A673 (cell line): ENCODE data around the gene ADIPOQ. TPM values are rescaled to one million over a fixed set of nuclear protein-coding genes. Genes with fewer than 3 reads are reported as not detected.
"Not testable (repeated sequence)": the region's sequence is repeated elsewhere in the genome, so short reads cannot be mapped to it uniquely, and the experiment has no call there.

ENCODE experiments used
- BruUV-seq: library from RNA; stranded (reverse); fragments of 400-500 nt; replicated peaks from 2 replicates; lab custom pipeline; 2021; lab: Mats Ljungman, UMichigan
- CTCF ChIA-PET: fragments of 300-600 bp; sonication (Branson Sonifier 250); formaldehyde crosslinking; loops from one replicate; lab custom pipeline; 2022; ENCODE audit warnings: antibody characterized with exemption; lab: Charles Lee
- POLR2A ChIA-PET: fragments of 300-600 bp; sonication (Branson Sonifier 250); formaldehyde crosslinking; loops from one replicate; lab custom pipeline; 2022; ENCODE audit warnings: antibody characterized with exemption; ENCODE audit not compliant: low non-redundant PET; lab: Charles Lee
- DNase-seq: peaks from one replicate; pipeline ENCODE4 v3.0.0-alpha.2; 2015; ENCODE audit warnings: low spot score
- H3K27ac ChIP-seq: fragments of 200-600 bp; sonication (generic); 2 replicates; pipeline ENCODE4 v1.5.1; 2016; ENCODE audit warnings: mixed run types, low read depth, mild to moderate bottlenecking, mixed read lengths, antibody characterized with exemption, low read length; ENCODE audit not compliant: poor library complexity, severe bottlenecking
- H3K27me3 ChIP-seq: fragments of 200-600 bp; sonication (generic); replicated peaks from 2 replicates; pipeline ENCODE4 v1.6.1; 2017; ENCODE audit warnings: mixed run types, low read depth, mild to moderate bottlenecking, mixed read lengths, antibody characterized with exemption, low read length; ENCODE audit not compliant: insufficient read depth, poor library complexity
- H3K36me3 ChIP-seq: fragments of 200-600 bp; sonication (generic); 2 replicates; pipeline ENCODE4 v1.6.1; 2016; ENCODE audit warnings: mixed run types, mild to moderate bottlenecking, mixed read lengths, antibody characterized with exemption, low read length; ENCODE audit not compliant: insufficient read depth, poor library complexity, severe bottlenecking
- H3K4me1 ChIP-seq: fragments of 200-600 bp; sonication (generic); 2 replicates; pipeline ENCODE4 v1.6.1; 2017; ENCODE audit warnings: mixed run types, mild to moderate bottlenecking, mixed read lengths, antibody characterized with exemption, low read length; ENCODE audit not compliant: insufficient read depth, poor library complexity, severe bottlenecking
- H3K4me3 ChIP-seq: fragments of 200-600 bp; sonication (generic); 2 replicates; pipeline ENCODE4 v1.5.1; 2016; ENCODE audit warnings: low read depth, mixed run types, mild to moderate bottlenecking, mixed read lengths, low read length; ENCODE audit not compliant: poor library complexity, severe bottlenecking
- H3K9me3 ChIP-seq: fragments of 200-600 bp; sonication (generic); 2 replicates; pipeline ENCODE4 v1.6.1; 2016; ENCODE audit warnings: mixed run types, low read depth, mild to moderate bottlenecking, mixed read lengths, antibody characterized with exemption, low read length; ENCODE audit not compliant: poor library complexity, severe bottlenecking
- EZH2 ChIP-seq: fragments of 200-600 bp; sonication (generic); IDR thresholded peaks from 2 replicates; pipeline ENCODE4 v1.6.1; 2017; ENCODE audit warnings: borderline replicate concordance, low read depth, mild to moderate bottlenecking, mixed read lengths, antibody characterized with exemption, low read length; ENCODE audit not compliant: poor library complexity, severe bottlenecking
- intact Hi-C: fragments of 100-400 bp; cut with micrococcal nuclease; formaldehyde crosslinking; loops from one replicate; pipeline ENCODE4 v1.10.0; 2022; ENCODE audit not compliant: unreplicated experiment
- total RNA-seq: library from RNA; stranded (reverse); gene quantifications from 2 replicates; pipeline ENCODE4 v1.2.3, GENCODE V29; 2021
- TF ChIP-seq, protein P1 (sequence below): fragments of 300-800, 200-600 bp; sonication (generic); conservative IDR thresholded peaks from 2 replicates; pipeline ENCODE4 v1.5.1; 2017; ENCODE audit warnings: low read depth, mild to moderate bottlenecking, antibody characterized with exemption, low read length, moderate library complexity, mixed read lengths

The ADIPOQ gene
- total RNA-seq, 1 experiment from 2014 or later: not detected

DNA sequence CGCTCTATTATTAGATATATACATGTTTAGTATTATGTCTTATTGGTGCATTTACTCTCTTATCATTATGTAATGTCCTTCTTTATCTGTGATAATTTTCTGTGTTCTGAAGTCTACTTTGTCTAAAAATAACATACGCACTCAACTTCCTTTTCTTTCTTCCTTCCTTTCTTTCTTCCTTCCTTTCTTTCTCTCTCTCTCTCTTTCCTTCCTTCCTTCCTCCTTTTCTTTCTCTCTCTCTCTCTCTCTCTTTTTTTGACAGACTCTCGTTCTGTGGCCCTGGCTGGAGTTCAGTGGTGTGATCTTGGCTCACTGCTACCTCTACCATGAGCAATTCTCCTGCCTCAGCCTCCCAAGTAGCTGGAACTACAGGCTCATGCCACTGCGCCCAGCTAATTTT lies 15.2 kb downstream of the ADIPOQ start:
- no peaks in the 10 kb centered on the region for H3K27me3 ChIP-seq
- H3K9me3 ChIP-seq: no peaks in the 10 kb centered on the region
- TF ChIP-seq, protein P1, sequence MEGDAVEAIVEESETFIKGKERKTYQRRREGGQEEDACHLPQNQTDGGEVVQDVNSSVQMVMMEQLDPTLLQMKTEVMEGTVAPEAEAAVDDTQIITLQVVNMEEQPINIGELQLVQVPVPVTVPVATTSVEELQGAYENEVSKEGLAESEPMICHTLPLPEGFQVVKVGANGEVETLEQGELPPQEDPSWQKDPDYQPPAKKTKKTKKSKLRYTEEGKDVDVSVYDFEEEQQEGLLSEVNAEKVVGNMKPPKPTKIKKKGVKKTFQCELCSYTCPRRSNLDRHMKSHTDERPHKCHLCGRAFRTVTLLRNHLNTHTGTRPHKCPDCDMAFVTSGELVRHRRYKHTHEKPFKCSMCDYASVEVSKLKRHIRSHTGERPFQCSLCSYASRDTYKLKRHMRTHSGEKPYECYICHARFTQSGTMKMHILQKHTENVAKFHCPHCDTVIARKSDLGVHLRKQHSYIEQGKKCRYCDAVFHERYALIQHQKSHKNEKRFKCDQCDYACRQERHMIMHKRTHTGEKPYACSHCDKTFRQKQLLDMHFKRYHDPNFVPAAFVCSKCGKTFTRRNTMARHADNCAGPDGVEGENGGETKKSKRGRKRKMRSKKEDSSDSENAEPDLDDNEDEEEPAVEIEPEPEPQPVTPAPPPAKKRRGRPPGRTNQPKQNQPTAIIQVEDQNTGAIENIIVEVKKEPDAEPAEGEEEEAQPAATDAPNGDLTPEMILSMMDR: no peak
- TF ChIP-seq EZH2: no peak
- POLR2A ChIA-PET: interaction anchor here (0.6 kb wide), 1 partner anchor 118 kb away, joined by 4 read pairs; no protein-coding TSS in a partner anchor
- H3K4me3 ChIP-seq: no peak overlapping the region
- no peak overlapping the region for H3K27ac ChIP-seq
- CTCF ChIA-PET: interaction anchor here (0.7 kb wide), 1 partner anchor 305 kb away, joined by 3 read pairs; no protein-coding TSS in a partner anchor
- intact Hi-C loops: no loop called here
- H3K4me1 ChIP-seq: no peaks in the 10 kb centered on the region
- DNase-seq: no peak
- no TSS peak for BruUV-seq
- H3K36me3 ChIP-seq: no peaks in the 10 kb centered on the region

DNA sequence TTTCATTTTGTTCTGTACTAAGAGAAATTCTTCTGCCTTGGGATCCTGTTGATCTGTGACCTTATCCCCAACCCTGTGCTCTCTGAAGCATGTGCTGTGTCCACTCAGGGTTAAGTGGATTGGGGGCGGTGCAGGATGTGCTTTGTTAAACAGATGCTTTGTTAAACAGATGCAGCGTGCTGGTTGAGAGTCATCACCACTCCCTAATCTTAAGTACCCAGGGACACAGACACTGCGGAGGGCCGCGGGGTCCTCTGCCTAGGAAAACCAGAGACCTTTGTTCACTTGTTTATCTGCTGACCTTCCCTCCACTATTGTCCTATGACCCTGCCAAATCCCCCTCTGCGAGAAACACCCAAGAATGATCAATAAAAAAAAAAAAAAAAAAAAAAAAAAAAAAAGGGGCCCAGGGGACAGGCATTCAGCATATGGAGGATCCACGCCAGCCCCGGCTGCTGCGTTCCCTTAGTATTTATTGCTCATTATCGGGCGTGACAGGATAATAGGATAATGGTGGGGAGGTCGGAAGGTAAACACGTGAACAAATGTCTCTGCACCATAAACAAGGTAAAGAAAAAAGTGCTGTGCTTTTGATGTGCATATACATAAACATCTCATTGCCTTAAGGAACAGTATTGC lies 22.8 kb downstream of the ADIPOQ start:
- H3K27me3 ChIP-seq, H3K27ac ChIP-seq, CTCF ChIA-PET, H3K9me3 ChIP-seq, POLR2A ChIA-PET, intact Hi-C loops, H3K4me1 ChIP-seq, BruUV-seq, H3K4me3 ChIP-seq, DNase-seq, H3K36me3 ChIP-seq: not testable (repeated sequence)

DNA sequence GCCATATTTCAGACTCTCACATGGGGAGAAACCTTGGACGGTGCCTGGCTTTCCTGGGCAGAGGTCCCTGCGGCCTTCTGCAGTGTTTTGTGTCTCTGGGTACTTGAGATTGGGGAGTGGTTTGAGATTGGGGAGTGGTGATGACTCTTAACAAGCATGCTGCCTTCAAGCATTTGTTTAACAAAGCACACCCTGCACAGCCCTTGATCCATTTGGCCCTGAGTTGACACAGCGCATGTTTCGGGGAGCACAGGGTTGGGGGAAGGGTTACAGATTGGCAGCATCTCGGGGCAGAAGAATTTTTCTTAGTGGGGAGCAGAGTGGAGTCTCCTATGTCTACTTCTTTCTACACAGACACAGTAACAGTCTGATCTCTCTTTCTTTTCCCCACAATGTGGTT lies 23.6 kb downstream of the ADIPOQ start:
- POLR2A ChIA-PET, H3K27me3 ChIP-seq, DNase-seq, CTCF ChIA-PET, H3K36me3 ChIP-seq, H3K9me3 ChIP-seq, H3K27ac ChIP-seq, H3K4me3 ChIP-seq, intact Hi-C loops, BruUV-seq: not testable (repeated sequence)
- peaks cover 11% of the 10 kb centered on the region for H3K4me1 ChIP-seq

DNA sequence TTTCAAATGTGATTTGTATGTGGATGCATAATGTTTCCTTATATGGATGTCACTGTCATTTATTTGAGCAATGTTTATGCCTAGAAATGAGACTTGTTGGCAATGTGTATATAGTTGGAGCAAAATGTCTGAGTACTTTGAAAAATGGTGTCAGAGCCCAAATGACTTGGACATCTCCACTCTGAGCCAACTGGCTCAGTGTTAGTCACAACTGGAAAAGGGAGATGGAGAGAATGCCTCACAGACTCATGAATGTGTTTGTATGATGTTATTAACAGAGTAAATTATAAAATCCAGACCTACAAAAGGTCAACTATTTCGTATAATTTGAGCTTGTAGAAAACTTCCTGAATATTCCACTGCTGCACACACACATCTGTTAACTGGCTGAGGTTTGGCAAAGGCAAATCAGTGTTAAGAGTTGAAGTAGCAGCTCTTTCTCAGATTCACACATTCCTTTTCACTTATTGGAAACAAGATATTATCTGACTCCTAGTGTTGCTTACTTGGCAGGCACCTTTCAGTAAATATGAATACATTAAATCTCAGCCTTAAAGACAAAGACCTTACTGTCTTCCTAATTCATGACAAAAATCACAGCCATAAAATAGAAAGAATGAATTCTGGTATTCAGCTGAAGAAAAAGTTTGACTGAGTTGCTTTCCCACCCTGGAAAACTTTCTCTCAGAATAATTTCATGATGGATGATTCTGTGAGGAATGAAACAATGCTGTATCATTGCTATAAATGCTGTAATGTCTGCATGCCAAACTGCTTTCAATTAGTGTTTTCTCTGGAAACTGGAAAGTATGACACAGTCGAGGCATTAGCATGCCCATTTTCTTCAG lies 27.0 kb downstream of the ADIPOQ start:
- CTCF ChIA-PET: no interaction called here
- no peak for DNase-seq
- no peaks in the 10 kb centered on the region for H3K27me3 ChIP-seq
- POLR2A ChIA-PET: interaction anchor here (0.6 kb wide), 1 partner anchor 12 kb away, joined by 3 read pairs; no protein-coding TSS in a partner anchor
- intact Hi-C loops: no loop called here
- peaks cover 18% of the 10 kb centered on the region for H3K4me1 ChIP-seq
- TF ChIP-seq EZH2: no peak
- TF ChIP-seq, protein P1: no peak
- no peak overlapping the region for H3K27ac ChIP-seq
- no peak overlapping the region for H3K4me3 ChIP-seq
- no peaks in the 10 kb centered on the region for H3K9me3 ChIP-seq
- no TSS peak for BruUV-seq
- no peaks in the 10 kb centered on the region for H3K36me3 ChIP-seq
